PFSK-1 (cell line): Measurements from ENCODE around the gene CHRNA10.

Experiments used
- FOXP2 ChIP-seq: optimal IDR thresholded peaks from 2 replicates; pipeline ENCODE3; 2011; ENCODE audit warnings: borderline replicate concordance, control low read depth, inconsistent platforms; ENCODE audit not compliant: insufficient read depth; ENCODE audit errors: extremely low read length, extremely low read depth
- POLR2AphosphoS5 ChIP-seq: IDR thresholded peaks from 2 replicates; pipeline ENCODE4 v1.6.1; 2012; ENCODE audit warnings: low read depth, mild to moderate bottlenecking, control low read depth, low read length, moderate library complexity
- REST ChIP-seq, 2 experiments: IDR thresholded peaks; 2 replicates each; pipeline versions ENCODE4 v1.6.1 to v1.8.0; 2011 to 2012; ENCODE audit warnings: low read depth in 2 of 2, low read length in 2 of 2, control low read depth in 1 of 2, inconsistent platforms in 1 of 2, mild to moderate bottlenecking in 1 of 2, moderate library complexity in 1 of 2; ENCODE audit not compliant: insufficient read depth in 1 of 2
- SIN3A ChIP-seq: IDR thresholded peaks from 2 replicates; pipeline ENCODE4 v1.6.1; 2012; ENCODE audit warnings: mild to moderate bottlenecking, low read length, moderate library complexity, borderline replicate concordance; ENCODE audit not compliant: insufficient read depth
- TAF1 ChIP-seq: IDR thresholded peaks from 2 replicates; pipeline ENCODE4 v1.6.1; 2012; ENCODE audit warnings: low read length, control low read depth, borderline replicate concordance; ENCODE audit not compliant: insufficient read depth

The CHRNA10 gene

GRCh38 chr11:3669742-3670183 is 1.4 kb downstream of the CHRNA10 start:
- TF ChIP-seq TAF1 (no peak), SIN3A (no peak)

DNA sequence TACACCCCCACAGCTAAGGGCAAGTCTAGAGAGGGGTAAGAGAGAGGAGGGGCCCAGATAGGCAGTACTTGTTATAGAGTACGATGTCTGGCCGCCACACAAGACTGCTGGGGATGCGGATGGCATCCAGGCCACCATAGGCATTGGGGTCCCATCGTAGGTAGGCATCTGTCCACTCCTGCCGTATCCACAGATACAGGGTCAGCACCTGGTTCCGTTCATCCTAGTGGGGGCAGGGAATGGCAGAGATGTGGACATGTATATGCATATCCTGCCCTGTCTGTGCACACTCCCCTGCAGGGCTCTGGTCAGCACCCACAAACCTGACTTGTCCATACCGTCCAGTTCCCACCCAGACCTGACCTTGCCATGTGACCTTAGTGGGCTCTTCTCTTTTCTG is 2.1 kb downstream of the CHRNA10 start:
- TF ChIP-seq FOXP2: no peak
- TF ChIP-seq TAF1: no peak

DNA sequence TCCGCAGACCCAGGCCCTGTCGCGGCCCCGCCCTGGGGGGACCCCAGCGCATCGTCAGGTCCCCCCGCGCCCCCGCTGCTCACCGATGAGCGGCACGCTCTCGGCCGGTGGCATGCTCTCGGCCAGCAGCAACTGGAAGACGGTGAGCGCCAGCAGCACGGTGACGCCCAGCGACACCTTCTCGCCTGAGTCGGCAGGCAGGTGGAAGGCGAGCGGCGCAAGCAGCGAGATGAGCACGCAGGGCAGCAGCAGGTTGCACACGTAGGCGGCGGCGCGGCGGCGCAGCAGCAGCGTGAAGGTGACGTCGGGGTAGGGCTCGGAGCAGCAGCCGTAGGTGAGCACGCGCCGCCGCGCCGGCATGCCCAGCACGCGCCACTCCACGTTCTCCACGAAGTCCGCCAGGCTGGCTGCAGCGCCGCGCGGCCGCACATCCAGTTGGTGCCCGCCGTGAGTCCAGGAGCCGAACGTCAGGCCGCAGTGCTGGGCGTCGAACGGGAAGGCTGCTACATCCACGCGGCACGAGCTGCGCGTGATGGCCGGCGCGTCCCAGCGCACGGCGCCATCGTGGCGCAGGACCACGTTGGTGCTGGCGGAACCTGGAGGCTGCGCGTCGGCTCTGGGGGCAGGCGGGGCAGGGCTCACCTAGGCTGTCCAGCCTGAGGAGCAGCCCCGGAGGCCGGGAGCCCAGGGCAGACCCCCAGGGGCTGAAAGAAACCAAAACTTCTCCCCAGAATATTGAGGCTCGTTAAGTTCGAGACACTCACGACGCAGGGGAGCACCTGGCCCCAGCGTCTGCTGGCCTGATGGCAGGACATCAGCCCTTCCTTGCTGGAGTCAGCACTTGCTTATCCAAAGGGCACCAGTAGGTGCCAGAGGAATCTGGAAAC is 3.8 kb downstream of the CHRNA10 start:
- no peak for TF ChIP-seq SIN3A
- no peak for TF ChIP-seq POLR2AphosphoS5
- no peak for TF ChIP-seq TAF1
- no peak for TF ChIP-seq FOXP2
- TF ChIP-seq REST (IDR thresholded peaks at IDR 0.05; ENCODE audit: insufficient read depth in 1 of 2, low read depth in 2 of 2, low read length in 2 of 2): no peak

DNA sequence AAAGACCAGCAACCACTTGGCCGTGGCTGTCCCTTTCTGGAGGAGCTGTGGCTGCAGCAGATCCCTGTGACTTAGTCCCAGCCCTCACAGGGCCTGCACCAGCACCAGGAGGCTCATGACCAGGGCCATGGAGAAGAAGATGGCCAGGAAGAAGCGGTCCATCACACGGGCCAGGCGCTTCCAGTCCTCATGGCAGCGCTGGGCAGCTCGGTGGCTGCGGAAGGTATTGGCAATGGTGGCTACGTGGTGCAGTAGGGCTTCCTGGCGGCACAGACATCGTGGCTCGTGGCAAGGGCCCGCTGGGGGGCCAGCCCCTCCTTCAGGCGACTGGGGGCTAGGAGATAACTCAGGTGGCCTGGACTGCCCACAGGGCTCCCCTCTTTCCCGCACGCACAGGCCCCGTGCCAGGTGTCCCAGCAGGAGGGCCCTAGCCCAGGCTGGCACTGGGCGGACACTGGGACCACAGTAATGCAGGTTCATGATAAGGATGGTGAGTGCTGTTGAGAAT is 5.1 kb downstream of the CHRNA10 start:
- no peak for TF ChIP-seq SIN3A
- TF ChIP-seq TAF1: no peak
- TF ChIP-seq REST (IDR thresholded peaks at IDR 0.05; ENCODE audit: insufficient read depth in 1 of 2, low read depth in 2 of 2, low read length in 2 of 2): no peak
- TF ChIP-seq FOXP2: no peak

- TF ChIP-seq TAF1 (no peak), POLR2AphosphoS5 (no peak), FOXP2 (no peak), REST (IDR thresholded peaks at IDR 0.05; ENCODE audit: insufficient read depth in 1 of 2, low read depth in 2 of 2, low read length in 2 of 2) (no peak), SIN3A (no peak)
Observed at GRCh38 chr11:3665336-3666022, 5.7 kb downstream of the CHRNA10 start.
